GM19463 (cell line): ENCODE measurements around the gene WNT7B.
"Not testable (repeated sequence)": the region's sequence is repeated elsewhere in the genome, so short reads cannot be mapped to it uniquely, and the experiment has no call there.

Experiments used
- ATAC-seq: cut with Tn5 transposase; IDR thresholded peaks from one replicate; pipeline ENCODE4 v1.9.1; 2021; ENCODE audit warnings: mild to moderate bottlenecking, moderate library complexity; ENCODE audit not compliant: unreplicated experiment

The WNT7B gene

DNA sequence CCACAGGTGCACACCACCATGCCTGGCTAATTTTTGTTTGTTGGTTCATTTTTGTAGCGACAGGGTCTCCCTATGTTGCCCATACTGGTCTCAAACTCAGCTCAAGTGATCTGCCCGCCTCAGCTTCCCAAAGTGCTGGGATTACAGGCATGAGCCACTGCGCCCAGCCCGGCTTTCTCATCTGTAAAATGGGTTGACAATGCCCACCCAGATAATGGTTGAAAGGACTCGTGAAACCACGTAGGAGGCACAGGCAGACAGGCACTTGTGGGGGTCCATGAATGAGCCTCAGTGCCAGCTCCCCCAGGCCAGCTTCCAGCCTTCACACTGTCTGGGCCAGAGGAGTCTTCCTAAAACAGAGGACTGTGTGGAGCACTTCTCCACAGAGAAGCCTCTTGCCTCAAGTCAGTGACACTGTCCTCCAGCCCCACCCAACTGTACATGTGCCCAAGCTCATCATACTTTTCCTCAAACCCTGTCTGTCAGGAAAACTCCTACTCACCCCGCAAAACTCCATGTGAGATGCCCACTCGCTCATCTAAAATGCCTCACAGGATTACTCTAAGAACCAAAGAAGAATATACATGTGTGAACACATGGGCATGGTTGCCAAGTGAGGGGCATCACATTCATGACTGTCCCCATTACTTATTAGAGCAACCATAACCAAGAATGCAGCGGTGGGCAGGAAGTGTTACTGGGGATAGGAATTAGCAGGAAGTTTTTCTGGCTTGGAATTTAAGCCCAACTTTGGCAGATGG is 32.1 kb upstream of the WNT7B start:
- ATAC-seq, result no peak

DNA sequence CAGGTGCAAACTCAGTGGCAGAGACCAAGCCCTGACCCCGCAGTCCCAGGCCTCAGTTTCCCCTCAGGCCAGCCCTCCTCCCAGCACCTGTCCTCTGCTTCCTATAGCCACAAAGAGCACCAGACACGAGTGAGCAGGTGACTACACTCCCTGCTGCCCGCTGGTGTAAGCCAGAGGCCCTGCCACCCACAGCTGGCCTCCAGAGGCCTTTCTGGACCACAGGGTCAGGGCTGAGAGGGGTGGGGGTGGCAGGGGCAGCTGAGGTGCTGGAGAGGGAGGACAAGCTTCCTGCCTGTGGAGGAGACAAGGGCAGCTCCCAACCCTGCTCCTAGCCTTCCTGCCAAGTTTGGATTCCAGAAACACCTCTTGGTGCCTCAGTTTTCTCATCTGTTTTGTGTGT is 31.3 kb upstream of the WNT7B start:
- no peak for ATAC-seq

DNA sequence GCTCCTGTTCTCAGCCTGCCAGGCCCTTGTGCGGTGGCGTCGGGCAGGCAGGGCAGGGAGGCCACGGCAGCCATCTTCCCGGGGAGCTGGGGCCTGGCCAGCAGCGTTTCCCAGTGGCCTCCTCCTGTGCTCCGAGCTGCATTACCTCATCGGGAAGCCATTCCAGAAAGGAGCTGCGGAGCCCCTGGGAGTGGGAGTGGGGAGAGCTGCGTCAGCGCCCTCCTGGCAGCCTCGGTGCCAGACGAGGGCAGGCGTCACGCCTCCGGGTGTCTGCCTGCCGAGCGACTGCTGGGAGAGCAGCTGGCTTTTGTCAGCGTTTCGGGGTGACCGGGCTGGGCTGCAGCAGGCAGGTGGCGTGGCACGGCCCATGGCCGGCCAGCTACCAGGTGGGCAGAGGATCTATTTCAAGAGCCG is 30.9 kb upstream of the WNT7B start:
- ATAC-seq, result no peak

DNA sequence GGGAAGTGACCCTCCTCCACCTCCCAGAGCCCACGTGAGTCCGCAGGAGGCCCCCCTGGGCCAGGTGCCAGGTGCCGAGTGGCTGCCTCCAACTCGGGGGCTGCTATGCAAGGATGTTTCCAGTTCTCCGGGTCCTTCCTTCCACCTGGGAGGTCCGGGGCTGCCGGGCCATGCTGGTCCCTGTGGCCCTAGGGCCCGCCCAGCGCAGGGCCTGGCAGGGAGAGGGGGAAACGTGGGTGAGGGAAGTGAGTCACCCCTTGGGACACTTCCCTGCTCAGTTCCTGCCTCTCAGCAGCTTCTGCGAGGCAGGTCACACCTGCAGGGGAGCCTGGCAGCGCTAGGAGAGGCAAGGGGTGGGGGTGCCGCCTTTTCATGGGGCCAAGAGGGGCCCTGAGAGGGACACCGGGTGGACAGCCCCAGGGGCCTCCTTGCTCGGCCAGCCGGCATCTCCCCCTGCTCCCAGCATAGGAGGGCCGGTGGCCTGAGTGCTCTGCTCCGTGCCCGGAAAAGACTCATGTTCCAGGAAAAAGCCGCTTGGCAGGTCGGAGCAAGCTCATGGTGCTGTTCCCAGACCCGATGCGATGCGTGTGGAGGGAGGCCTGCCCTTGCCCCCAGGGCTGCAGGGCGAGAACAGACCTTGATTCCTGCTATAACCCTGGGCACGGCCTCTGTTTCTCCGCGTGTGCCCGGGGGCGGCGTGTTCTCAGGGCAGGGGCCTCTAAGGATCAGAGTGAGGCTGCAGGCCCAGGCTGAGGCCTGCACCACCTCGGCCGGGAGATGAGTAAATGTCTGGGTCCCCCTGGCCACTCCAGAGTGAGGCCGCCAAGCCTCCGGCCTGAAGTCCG is 30.3 kb upstream of the WNT7B start:
- no peak for ATAC-seq

DNA sequence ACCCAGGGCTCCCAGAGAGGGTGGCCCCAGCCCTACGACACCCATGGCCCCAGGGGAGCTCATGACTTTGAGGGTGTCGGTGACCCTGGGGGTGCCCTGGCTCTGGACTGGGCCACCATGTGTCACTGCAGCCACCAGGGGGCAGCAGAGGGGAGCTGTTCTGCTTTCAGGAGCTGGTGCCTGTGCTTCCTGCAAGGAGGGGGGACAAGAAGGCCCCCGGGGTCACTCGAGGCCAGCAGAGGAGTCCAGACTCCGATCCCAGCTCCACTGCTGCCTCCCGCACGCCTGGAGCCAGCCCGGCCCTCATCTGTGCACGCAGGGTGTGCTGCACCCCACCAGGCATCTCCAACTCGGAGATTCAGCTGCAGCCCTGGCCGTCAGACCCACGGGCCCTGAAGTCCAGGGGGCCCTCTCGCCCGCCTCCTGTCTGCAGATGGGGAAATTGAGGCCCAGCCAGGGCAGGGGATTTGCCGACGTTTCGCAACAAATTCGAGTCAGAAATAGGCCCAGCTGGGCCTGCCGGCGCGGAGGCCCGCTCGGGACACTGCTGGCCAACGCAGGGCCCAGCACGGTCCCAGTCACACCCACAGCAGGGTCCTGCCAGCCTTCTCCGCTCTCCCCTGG is 29.5 kb upstream of the WNT7B start:
- no peak for ATAC-seq

DNA sequence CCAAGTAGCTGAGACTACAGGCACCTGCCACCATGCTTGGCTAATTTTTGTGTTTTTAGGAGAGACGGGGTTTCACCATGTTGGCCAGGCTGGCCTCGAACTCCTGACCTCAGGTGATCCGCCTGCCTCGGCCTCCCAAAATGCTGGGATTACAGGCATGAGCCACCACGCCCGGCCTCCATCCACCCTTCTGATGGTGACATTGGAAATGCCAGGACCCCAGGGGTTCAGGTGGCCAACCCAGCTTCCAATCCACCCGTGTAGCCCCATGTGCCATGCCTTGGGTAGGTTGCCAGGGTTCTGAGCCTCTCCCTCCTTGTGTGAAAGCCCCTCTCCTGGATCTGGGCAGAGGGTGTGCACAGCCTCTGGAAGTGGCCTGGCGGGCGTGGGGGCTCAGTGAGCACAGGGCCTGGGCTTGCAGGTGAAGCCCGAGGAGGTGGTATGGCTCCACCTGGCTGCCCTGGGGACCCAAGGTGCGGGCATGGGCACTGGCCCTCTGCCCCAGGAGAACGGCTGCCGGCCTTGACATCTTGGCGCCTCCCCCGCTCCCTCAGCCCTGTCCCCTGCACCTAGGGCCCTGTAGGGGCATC is 28.2 kb upstream of the WNT7B start:
- not testable (repeated sequence) for ATAC-seq

DNA sequence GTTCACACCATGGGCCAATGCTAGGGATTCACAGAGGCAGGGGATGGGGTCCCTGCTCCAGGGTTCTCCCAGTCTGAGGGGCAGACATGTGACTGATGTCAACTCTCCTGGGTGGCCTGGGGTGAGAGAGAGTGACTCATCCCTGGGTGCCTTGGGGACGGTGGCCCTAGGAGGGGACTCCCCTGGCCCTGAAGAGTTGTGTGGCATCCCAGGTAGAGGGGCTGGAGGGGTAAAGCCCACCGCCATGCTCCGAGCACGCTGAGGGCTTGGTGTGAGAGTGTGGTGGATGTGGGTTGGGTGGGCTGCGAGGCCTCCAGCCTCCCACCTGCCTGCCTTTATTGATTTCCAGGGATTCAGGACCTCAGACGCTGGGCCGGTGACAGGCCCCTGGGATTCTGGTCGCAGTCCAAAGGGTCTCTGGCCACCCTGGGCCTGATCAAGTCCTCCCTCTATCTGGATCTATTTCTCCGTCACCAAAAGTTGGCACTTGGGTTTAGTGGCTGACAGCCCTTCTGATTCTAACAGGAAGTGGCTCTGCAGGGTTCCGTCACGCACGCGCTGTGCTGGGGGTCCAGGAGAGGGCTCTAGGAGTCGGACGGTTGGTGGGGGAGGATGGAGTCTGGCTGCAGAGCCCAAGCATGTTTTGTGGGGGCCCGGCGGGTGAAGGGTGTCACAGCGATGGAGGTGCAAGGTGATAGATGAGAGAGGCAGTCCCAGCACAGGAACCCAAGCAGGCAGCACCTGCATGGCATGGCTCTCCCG is 27.3 kb upstream of the WNT7B start:
- ATAC-seq, result no peak

DNA sequence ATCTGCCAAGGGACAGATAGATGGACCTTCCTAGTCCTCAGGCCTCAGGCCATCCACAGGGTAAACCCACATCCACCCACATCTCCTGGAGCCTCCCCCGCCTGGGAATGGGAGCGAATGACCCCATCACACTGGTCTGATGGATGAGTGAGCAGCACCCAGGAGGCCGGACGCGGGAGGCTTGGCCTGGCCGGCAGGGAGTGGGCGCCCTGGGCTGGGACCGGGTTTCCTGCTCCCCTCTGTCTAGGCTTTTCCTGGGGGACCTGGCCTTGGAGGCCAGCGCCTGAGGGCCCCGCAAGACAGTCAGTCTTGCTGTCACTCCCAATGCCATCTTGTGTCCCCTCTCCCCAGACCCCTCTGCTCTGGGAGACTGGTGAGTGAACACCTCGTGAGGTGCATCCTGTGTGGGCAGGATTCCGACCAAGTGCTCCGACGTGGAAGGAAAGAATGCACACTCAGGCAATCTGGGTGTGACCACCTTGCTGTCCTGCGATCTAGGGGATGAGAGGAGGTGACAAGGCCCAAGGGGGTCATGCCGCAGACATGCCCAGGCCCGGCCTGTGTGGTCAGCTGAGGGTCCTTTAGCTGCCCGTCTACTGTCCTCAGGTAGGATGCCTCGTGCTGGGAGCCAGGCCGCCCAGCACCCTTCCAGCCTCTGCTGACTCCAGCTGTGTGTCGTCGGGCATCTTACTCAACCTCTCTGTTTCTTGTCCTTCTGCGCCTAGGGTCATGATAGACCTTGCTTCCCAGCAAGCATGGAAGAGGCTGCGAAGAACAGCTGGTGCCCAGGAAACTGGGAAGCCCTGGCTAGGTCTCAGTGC is 26.5 kb upstream of the WNT7B start:
- ATAC-seq, result no peak

DNA sequence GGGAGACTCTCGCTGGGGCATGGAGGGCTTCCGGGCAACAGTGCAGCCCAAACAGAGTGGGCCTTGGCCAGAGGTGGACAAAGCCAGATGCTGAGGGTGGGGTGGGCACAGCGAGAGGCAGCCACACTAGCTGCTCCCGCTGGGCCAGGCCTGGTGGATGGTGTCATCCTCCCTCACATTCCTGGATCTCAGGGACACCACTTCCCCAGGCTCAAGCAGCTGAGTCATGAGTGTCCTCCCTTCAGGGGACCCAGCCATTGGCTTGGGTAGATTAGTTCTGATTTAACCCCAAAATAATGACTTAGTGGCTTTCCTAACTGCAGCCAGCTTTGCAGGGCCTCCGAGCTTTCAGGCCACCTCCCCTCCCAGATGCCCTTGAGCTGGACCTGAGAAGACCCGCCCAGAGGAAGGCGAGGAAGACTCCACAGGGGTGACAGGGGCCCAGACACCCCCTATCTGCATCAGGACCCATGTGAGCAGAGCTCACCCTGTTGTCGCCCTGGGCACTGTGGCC is 25.9 kb upstream of the WNT7B start:
- no peak for ATAC-seq

DNA sequence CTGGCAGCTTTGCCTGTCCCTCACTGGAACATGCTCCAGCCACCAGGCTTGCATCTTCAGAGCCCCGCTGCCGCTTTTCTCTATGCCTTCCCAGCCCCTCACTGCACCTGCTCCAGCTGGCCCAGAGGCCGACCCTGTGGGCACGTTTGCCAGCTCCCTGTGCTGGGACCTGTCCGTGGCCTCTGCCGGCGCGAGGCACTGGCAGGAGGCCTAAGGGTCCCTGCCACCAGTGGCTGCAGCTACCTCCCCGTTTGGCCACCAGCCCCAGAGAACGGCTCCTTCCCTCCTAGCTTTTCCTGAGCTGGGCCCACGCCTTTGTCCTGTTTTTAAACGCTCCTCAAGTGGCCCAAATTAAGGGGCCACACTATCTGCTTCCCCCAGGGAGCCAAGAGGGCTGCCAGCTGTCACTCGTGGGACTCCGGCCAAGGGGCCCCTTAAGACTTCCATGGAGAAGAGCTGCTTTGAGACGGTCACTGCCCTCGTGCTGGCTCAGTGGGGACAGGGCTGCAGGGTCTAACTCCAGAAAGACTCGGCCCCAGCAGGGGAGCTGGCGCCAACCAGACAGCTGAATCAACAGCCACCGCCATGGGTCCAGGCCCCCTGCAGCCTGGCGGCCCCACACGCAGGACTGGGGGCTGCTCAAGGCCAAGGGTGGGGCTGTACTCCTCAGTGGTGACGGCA is 24.6 kb upstream of the WNT7B start:
- no peak for ATAC-seq

DNA sequence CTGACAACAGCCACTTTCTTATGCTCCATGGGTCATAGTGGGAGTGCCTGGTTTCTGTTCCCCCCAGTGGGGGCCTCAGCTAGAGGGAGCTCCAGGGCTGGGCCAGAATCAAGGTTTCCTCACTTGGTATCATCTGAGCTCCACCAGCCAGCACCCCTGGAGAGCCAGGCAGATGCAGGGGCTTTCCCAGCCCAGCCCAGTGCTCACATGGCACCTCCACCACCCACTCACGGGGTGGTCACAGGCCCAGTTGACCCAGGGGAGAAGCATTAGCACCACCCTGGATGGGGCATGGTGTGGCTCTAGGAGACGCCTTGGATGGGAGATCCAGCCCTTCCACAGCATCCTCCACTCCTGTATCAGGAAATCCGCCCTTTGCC is 24.1 kb upstream of the WNT7B start:
- ATAC-seq, result no peak

DNA sequence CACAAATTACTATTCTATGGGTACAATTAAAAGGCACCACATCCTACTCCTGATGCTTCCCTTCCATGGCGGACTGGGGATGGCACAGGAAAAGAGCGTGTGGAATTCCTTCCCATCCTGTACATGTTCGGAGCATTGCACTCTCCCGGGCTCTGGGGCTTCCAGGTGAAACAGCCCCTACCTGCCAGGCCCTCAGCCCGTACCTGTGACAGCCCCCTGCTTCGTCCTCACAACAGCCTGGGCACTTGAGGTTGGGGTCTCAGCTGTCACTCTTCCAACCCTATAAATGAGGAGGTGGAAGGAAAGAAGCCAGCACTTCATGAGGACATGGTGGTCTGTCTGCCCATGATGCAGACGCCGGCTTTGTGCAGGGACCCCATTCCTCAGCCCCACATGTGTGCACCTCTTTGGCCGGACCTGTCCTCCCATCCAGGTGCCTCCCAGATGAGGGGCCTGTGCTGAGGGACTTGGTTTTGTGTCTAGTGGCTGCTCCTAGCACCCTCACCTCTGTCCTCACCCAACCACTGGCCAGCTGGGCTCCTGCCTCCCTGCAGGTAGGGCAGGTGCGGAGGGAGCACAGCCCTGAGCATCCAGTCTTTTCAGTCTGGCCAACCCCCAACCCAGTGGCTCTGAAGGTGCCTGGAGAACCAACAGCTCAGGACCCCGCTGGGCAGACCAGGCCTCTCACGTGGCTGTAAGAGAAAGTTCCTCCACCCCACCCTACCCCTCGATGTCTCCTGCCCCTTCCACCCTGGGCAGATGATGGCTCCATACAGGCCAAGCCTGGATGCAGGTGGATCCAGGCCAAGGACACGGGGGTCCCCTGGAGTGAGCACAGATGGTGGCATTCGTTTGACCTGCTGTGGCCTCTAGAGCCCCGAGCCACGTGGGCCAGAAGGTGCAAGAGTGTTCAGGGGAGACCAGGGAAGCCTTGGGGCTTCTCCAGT is 23.4 kb upstream of the WNT7B start:
- no peak for ATAC-seq

DNA sequence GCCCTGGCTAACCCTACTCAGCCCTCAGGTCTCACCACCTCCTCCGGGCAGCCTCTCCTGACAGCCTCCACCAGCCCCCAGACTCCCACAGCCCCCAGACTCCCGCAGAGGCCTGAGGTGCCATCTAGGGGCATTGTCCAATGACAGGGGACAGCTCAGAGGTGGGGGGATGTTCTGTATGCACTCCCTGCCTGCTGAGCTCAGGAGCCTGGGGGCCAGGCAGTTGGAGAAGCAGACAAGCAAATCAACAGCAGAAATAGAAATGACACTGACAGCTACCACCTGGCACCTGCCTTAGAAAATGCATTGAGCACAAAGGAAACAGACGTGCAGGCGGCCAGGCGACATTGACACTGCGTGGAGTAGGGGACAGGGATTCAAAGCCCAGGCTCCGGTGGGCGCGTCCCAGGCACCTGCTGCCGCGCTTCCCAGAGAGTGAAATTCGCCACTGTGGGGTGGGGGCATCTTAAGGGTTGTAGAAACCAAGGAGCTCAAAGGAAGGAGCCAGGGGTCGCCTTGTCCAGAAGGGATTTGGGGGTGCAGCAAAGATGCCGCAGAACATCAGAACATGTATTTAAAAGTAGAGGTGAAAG is 22.5 kb upstream of the WNT7B start:
- ATAC-seq, result no peak

DNA sequence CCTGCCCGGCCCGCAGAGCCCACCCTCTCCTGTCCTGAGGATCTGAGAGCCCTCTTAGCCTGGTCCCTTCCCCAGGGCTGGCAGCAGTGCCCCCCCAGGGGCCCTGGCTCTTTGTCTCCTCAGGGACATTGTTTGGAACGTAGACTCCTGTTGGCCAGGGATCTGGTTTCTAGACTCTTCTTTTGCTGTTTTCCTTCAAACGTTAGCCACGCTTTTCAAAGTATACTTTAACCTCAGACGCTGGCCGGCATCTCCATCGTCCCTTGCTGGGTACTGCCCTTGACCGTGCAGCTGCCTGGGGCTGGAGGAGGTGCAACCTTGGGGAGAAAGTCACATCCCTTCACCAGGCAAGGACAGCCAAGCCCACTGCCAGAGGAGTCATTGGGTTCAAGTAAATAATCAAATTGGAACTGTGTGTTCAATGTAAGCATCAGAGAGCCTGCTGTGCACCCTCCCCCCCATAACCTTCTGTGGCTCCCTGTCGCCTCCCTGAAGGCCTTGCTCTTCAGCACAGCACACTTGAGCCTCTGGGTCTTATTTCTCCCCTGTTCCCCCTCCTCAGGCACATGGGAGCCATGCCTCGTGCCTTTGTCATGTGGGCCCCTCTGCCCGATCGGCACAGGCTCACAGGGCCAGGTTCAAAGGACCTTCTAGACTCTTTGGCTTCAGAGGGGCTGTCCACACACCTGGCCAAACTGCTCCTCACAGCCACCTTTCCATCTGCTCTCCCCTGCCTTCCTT is 21.8 kb upstream of the WNT7B start:
- ATAC-seq, result no peak

DNA sequence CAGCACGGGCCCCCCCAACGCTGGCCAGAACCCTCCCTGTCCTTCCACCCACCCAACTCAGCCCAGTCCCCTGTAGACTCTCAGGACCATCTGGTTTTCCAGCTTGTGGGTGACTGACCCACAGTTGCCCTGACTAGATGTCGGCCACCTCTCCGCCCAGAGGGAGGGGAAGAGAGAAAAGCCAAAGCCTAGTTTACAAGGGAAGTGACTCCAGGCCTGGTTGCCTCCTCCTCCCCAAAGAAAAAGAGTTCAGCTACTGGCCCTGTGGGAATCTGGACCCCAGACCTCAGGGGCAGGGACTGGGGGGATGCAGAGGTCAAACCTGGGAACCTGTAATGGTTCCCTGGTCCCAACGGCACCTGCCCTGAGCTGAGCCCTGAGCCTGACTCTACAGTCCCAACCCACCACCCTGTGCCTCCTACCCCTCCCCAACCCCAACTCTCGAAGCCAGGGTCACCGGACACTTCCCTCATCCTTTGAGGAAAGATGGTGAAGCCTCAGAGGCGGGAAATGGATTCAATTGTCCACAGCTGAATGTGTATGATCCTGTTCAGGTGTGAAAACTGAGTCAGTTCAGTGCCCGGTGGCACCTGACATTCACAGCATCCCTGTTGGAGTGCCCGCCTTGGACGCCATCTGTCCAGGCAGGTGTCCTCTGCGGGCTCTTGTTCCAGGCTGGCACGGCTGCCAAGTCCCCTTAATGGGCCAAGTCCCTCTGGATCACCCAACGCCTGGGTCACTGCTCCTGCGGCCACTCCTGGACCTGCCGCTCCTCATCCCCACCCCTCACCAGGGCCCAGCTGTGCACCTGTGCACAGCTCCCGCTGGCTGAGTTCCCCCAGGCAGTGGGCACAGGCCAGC is 21.0 kb upstream of the WNT7B start:
- ATAC-seq, result no peak
